OCI-LY3 (cell line): ENCODE measurements around the gene BRCC3.

Experiments used
- EZH2phosphoT487 ChIP-seq: fragments of 200-600 bp; shearing (Covaris generic); IDR thresholded peaks from 2 replicates; pipeline ENCODE4 v1.6.1; 2018; ENCODE audit warnings: antibody characterized with exemption, mixed run types, low read depth
- TF ChIP-seq, protein P1 (sequence below): fragments of 200-600, 300-600 bp; sonication (generic); IDR thresholded peaks from 2 replicates; pipeline ENCODE4 v1.5.1; 2014; ENCODE audit warnings: antibody characterized with exemption, low read length, low read depth

GRCh38 chrX:155094468-155095061, 23.3 kb downstream of the BRCC3 start:
- TF ChIP-seq, protein P1, sequence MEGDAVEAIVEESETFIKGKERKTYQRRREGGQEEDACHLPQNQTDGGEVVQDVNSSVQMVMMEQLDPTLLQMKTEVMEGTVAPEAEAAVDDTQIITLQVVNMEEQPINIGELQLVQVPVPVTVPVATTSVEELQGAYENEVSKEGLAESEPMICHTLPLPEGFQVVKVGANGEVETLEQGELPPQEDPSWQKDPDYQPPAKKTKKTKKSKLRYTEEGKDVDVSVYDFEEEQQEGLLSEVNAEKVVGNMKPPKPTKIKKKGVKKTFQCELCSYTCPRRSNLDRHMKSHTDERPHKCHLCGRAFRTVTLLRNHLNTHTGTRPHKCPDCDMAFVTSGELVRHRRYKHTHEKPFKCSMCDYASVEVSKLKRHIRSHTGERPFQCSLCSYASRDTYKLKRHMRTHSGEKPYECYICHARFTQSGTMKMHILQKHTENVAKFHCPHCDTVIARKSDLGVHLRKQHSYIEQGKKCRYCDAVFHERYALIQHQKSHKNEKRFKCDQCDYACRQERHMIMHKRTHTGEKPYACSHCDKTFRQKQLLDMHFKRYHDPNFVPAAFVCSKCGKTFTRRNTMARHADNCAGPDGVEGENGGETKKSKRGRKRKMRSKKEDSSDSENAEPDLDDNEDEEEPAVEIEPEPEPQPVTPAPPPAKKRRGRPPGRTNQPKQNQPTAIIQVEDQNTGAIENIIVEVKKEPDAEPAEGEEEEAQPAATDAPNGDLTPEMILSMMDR: peak; percentile 73
- no peak for TF ChIP-seq EZH2phosphoT487
